NCI-H2081 treated with DMSO at 0.1 percent for 48 hours (cell line): Measurements from ENCODE around the gene ERBB4.

ENCODE experiments used
- DNase-seq: peaks from one replicate; lab custom pipeline; 2025; lab: John Stamatoyannopoulos, UW

ERBB4 gene

DNA sequence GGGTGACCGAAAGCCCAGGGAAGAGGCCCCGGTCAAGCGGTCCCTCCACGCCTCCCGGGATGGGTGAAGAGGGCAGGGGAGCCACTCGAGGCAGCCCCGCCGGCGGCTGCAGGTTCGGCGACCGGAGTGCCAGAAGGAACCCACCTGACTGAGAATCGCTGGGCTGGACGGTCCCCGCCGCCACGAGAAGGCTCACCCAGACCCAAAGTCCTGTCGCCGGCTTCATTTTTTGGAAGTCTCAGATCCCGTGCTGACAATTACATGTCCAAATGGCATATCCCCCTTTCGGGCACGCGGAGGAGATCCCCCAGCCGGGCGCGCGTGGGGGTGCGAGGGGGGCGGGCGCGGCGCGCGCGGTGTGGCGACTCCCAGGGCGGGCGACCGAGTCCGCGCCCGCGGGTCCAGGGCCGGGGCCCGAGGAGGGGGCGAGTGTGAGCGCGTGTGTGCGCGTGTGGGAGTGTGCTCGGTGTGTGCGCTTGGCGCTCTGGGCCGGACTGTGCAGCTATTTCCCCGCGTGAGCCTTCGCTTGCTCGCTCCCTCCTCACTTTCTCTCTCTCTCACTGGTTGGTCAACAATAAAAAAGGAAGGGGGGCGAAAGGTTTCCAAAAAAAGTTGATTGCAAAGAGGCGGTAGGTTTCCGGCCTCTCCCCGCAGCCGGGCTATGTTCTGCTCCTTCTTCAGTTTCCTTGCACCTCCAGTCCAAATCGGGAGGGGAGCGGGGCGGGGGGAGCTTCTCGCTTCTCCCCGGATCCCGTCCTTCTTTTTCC lies at the start of gene ERBB4:
Gene ERBB4, minus strand, starts transcription at position 498 of the 767 bp plus-strand sequence. Its CDS starts 272 bp downstream, at position 226.
- DNase-seq = no peak

GRCh38 chr2:212580117-212580516 lies 41.5 kb upstream of the ERBB4 start:
- no peak for DNase-seq

GRCh38 chr2:212556296-212556695 lies 17.7 kb upstream of the ERBB4 start:
- DNase-seq = no peak

GRCh38 chr2:212554233-212554632 lies 15.6 kb upstream of the ERBB4 start:
- no peak for DNase-seq

DNA sequence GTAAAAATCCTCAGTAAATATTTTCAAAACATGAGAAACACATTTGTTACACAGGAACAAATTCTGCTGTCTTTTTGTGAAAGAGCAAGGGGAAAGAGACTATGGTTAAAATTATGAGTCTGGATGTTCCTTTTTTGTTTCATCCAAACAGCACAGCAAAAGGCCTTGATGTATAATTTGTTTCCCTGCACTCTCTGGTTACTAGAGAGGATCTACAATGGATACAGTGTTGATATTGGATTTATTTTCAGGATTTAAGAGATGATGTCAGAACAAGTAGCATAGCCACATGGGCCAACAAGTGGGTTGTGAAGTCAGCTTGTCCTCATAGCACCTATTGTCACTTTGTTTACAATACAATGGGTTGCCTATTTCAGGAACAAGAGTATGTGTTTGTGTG lies 11.3 kb upstream of the ERBB4 start:
- DNase-seq = no peak

DNA sequence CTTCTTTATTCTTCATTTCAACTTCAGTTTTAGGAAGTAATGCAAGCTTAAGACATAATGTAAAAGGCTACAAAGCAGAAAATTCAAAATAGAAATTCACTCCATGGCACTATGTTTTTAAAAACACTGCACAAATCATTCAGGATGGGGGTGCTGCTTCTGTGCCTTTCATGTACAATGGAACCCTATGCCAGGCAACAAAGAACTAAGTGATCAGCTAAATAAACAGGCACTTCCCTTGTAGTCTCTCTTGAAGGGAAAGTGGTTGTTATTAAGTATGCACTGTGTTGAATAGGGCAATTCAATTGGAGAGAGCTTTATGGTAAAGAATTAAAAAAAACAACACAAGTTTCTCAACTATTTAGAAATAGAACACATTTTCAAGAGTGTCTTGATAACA lies 10.9 kb upstream of the ERBB4 start:
- DNase-seq = peak; percentile 41

GRCh38 chr2:212548455-212548819 lies 9.8 kb upstream of the ERBB4 start:
- no peak for DNase-seq

DNA sequence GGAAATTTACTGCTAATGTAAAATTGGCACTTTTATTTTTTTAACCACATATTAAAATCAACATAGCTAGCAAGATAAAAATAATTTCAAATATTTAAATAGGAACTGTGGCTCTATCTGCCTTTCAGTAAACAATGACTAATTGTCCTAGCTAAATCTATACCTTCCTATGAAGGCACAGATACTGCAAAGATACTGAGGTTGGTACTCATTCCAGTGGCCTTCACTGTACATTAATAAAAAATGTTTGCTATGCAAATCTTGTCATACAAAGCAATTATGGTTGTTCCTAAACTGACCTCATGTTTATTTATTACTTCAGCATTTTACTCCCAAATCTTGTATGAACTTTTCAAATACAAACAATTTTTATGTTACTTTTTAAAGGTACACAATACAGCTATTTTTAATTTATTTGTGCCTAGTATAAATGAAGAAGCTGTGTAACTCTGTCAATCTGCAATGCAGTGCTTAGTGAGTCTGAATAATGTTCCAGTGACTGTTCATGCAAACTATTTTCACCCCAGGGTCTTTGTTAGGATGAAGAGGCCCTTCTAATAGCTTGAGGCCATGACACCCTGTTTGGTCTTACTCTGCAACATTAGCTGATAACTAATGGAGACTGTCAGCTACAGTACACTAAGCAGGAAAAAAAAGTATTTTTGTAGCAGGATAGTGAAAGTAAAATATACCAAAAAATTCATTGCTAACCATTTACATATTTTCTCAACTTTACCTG lies 9.3 kb upstream of the ERBB4 start:
- DNase-seq = no peak

- DNase-seq = no peak
Measured at GRCh38 chr2:212546669-212547068, 8.1 kb upstream of the ERBB4 start.

- DNase-seq = no peak
Measured at GRCh38 chr2:212540341-212540740, 1.7 kb upstream of the ERBB4 start.

DNA sequence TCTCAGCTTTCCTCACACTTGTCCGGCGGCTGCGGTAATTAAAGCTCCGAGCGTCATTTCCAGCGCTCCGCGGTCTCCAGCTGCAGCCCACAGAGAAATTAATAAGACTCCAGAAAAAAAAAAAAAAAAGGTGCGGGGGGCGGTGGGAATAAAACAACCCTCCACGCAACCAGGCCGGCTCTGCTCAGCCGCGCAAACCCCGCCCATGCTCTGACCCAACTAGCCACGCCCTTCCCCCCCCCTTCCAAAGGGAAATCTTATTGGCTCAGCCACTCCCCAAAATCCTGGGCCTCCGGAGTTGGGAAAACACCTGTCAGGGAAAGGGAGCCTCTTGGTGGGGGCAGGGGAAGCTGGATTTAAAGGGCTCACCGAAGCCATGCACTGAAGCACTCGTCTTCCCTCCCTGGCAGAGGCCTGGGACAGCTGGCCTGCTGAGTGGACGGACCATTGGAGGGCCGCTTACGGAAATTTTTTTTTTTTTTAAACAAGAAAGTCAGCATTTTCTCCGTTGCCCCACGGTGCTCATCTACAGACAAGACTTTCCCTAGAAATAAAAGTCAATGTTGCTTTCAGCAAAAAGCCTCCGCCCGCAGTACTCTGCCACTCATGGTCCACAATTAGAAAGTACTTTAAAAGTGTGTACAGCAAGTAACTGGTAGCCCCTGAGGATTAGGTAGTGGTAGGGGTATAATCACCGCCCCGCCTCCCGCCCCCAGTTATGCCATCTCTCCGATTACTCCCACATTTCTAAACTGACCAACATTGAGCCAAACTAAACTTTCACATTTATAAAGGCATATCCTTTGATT lies 674 bp upstream of the ERBB4 start:
- DNase-seq = no peak

DNA sequence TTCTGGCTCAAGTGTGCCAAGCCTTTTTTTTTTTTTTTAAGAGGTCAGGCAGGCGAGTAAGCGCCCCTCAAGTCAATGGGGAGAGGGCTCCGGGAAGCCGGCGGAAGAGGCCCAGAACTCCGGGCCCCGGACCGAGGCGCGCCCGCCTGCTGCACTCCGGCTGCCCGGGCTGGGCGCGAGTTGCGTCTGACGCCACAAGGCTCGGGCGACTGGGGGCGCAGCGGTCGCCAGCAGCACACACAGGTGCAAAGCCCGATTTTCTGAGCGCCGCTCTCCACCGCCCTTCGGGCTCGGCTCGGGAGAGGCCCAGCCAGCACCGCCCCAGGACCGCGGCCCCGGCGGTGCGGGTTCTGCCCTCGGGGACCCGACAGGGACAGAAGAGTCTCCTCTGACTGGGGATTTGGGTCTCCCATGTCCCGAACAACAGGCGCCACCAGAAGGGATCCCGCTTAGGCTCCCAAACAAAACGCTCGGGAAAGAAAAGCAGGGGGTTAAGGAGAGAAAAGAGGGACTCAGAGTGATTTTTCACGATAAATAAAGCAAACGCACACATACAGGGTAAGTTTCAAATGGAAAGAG lies 787 bp downstream of the ERBB4 start:
- no peak for DNase-seq

DNA sequence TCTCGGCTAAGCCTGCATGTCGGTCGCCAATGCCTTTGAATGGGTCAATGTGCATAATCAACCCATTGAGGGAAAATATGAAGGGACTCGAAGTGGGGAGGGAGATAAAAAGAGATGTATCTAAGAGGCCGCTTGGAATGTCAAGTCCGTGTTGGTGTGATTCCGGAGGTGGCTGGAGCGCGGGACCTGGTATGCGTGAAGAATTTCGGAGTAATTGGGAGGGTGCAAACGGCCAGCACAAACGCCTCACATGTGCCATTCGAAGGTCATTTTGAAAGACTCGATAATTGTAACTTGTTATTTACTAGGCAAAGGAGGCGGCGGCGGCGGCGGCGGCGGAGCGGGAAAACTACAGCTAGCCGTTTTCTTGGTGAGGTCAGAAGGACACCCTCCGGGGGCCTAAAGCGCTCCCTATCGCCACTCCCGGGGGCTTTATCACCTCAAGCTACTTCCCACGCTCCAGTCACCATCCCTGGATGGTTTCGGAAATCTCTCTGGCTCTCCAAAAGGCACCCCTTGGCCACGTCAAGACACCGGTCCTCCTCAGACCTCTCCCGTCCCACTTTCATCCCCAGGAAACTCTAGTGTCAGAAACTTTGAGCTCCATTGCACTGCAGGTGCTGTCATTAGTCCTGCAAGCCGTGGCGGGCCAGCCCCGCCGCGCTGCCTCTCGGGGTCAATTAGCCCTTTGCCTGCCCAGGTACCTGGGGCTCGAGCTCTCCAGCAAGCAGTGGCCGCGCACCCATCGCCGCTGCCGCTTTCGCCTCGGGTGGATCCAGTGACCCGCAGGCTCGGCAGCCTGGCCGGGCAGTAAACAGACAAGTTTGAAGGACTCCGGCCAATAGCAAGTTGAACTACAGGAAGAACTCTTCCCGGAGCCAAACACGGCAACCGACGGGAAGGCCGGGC lies 1.5 kb downstream of the ERBB4 start:
- no peak for DNase-seq

- no peak for DNase-seq
Measured at GRCh38 chr2:212535996-212536816, 2.4 kb downstream of the ERBB4 start.

DNA sequence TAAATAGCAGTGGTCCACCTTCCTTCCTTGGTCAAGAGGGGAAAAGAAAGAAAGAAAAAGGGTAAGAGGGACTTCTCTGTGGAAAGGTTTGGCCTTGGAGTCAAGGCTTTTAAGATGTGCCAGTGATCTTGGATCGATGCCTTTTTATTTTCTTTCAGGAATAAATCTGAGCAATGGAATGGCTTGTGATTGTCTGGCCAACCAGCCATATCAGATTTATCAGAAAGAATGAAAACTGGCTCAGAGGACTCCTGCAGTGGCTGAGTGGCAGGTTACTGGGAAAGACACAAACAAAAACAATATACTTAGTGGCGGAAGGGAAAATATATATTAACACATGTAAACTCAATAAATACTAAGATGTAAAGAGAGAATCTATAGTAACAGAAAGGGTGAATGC lies 4.3 kb downstream of the ERBB4 start:
- no peak for DNase-seq

GRCh38 chr2:212532585-212532984 lies 6.0 kb downstream of the ERBB4 start:
- DNase-seq = no peak

GRCh38 chr2:212532087-212532486 lies 6.5 kb downstream of the ERBB4 start:
- no peak for DNase-seq

DNA sequence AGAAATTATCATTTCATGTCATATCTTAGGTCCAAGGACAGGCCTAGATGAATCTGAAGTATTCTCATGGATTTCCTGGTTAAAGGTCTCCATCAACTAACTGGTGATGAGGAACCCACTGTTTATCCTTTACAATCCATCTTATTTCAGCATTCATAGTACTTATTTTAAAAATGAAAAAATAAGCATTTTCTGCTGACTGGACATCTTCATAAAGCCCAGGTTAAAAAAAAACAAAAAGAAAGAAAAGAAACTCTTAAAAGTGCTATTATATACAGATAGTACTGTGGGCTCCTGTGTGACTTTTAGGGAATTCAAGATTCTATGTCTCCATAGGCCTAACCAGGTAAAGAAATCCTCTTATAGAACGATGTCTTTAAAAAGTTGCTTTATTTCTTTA lies 7.1 kb downstream of the ERBB4 start:
- no peak for DNase-seq

DNA sequence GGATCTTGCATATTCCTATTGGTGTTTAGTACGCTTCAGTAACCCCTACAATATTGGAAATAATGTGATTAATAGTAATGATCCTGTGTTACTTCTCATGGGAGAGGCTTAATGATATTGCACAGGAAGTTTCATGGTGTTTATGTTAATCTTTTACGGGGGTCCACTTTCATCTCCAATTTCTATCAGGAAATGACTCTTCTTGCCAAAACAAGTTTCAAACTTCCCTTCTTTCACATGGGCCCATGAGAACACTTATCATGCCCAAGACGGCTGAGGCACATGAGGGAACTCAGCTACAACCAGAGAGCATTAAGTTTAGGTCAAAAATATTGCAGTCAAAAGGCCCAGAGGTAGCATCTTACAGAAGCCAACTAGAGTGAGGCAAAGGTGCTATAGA lies 7.6 kb downstream of the ERBB4 start:
- no peak for DNase-seq

DNA sequence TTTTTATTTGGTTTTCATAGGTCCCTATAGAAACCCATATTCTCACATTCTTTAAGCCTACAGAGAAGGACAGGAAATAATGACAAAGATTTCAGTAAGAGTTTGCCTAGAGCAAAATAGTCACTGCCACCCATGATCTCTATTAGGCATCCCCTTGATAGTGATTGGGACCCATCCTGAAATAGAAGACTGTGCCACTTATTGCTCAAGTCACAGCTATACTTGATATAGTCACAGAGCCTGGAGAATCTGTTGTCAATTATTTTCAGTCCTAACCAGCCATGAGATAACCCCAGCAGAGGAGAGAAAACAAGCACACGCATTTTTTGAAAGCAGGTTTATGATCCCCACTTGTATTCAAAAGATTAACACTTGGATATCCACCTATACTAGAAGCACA lies 8.2 kb downstream of the ERBB4 start:
- no peak for DNase-seq
